Measurements from ENCODE around the gene ACP3. TPM values are rescaled to one million over a fixed set of nuclear protein-coding genes. Genes with fewer than 3 reads are reported as not detected.

Gene ACP3
- total RNA-seq, 4 donors from 2014 or later = 1.0 to 41.3 (median 7.9) TPM

GRCh38 chr3:132283440-132283839 is 33.8 kb upstream of the ACP3 start:
- Histone ChIP-seq H3K4me3 (no peak overlapping the region), H3K27ac (peak overlapping the region in 1 of 4 donors; percentile 2), H3K9me3 (peaks cover 0 to 3% (median 0%) of the 10 kb centered on the region in 4 donors), H3K27me3 (no peaks in the 10 kb centered on the region), H3K4me1 (peaks cover 0 to 12% (median 0%) of the 10 kb centered on the region in 4 donors), H3K36me3 (no peaks in the 10 kb centered on the region)
- no peak for DNase-seq
- no peak for TF ChIP-seq CTCF (IDR thresholded peaks at IDR 0.05)
- TF ChIP-seq POLR2A (IDR thresholded peaks at IDR 0.05) = no peak

- peaks cover 0 to 12% (median 0%) of the 10 kb centered on the region in 4 donors for H3K4me1 ChIP-seq
- H3K9me3 ChIP-seq = peaks cover 0 to 3% (median 0%) of the 10 kb centered on the region in 4 donors
- H3K36me3 ChIP-seq = no peaks in the 10 kb centered on the region
- peak overlapping the region in 1 of 4 donors; percentile 2 for H3K27ac ChIP-seq
- H3K27me3 ChIP-seq = no peaks in the 10 kb centered on the region
- no peak overlapping the region for H3K4me3 ChIP-seq
- no peak for TF ChIP-seq CTCF (IDR thresholded peaks at IDR 0.05)
- TF ChIP-seq POLR2A (IDR thresholded peaks at IDR 0.05) = no peak
- DNase-seq = no peak
Observed at GRCh38 chr3:132283916-132284405, 33.2 kb upstream of the ACP3 start.

GRCh38 chr3:132284781-132285619 is 32.2 kb upstream of the ACP3 start:
- Histone ChIP-seq H3K27me3 (no peaks in the 10 kb centered on the region), H3K4me3 (peak overlapping the region in 1 of 4 donors; percentile 5), H3K4me1 (peaks cover 0 to 12% (median 0%) of the 10 kb centered on the region in 4 donors), H3K27ac (peak overlapping the region in 2 of 4 donors; percentile 52 to 59), H3K9me3 (peaks cover 0 to 3% (median 0%) of the 10 kb centered on the region in 4 donors), H3K36me3 (no peaks in the 10 kb centered on the region)
- no peak for TF ChIP-seq POLR2A (IDR thresholded peaks at IDR 0.05)
- TF ChIP-seq CTCF (IDR thresholded peaks at IDR 0.05) = no peak
- DNase-seq = peak in 2 of 3 donors; percentile 61 to 77

DNA sequence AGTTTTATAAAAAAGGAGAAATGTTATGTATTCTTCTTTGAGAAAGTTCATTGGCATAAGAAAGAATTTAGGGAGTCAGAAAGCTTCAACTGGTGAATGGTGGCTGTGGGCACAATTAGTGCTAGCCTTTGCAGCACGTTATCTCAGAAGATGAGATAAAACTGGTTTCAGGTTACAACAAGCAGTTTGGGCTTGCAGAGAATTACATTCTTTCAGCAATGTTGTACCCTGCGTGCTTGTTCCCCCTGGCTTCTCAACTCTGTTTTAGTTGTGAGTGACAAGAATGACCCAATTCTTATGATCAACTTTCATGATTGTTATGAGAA is 31.6 kb upstream of the ACP3 start:
- TF ChIP-seq CTCF (IDR thresholded peaks at IDR 0.05) (no peak), POLR2A (IDR thresholded peaks at IDR 0.05) (no peak)
- Histone ChIP-seq H3K27me3 (no peaks in the 10 kb centered on the region), H3K36me3 (no peaks in the 10 kb centered on the region), H3K27ac (peak overlapping the region in 2 of 4 donors; percentile 52 to 59), H3K9me3 (peaks cover 0 to 3% (median 0%) of the 10 kb centered on the region in 4 donors), H3K4me1 (peaks cover 0 to 12% (median 0%) of the 10 kb centered on the region in 4 donors), H3K4me3 (no peak overlapping the region)
- DNase-seq = no peak

GRCh38 chr3:132286035-132286434 is 31.2 kb upstream of the ACP3 start:
- no peak overlapping the region for H3K4me3 ChIP-seq
- peaks cover 0 to 3% (median 0%) of the 10 kb centered on the region in 4 donors for H3K9me3 ChIP-seq
- no peaks in the 10 kb centered on the region for H3K27me3 ChIP-seq
- TF ChIP-seq POLR2A (IDR thresholded peaks at IDR 0.05) (no peak), CTCF (IDR thresholded peaks at IDR 0.05) (no peak)
- DNase-seq = no peak
- H3K4me1 ChIP-seq = peaks cover 0 to 13% (median 0%) of the 10 kb centered on the region in 4 donors
- no peak overlapping the region for H3K27ac ChIP-seq
- H3K36me3 ChIP-seq = no peaks in the 10 kb centered on the region
